HEK293 (cell line): ENCODE measurements around the gene ROR2.

Source experiments
- HOXD13 ChIP-seq: sonication (generic); formaldehyde crosslinking; IDR thresholded peaks from 2 replicates; pipeline ENCODE4 v1.8.0; 2022; ENCODE audit warnings: missing genetic modification reagents, borderline replicate concordance
- TCF7L2 ChIP-seq: IDR thresholded peaks from 2 replicates; pipeline ENCODE4 v1.6.1; 2011; ENCODE audit warnings: low read depth, mild to moderate bottlenecking, inconsistent platforms, low read length, moderate library complexity, borderline replicate concordance
- YY2 ChIP-seq: fragments of 450-650 bp; formaldehyde crosslinking; IDR thresholded peaks from 2 replicates; pipeline ENCODE4 v1.5.1; 2016; ENCODE audit warnings: missing biosample characterization, missing genetic modification characterization
- ZBTB48 ChIP-seq: fragments of 450-650 bp; formaldehyde crosslinking; IDR thresholded peaks from 2 replicates; pipeline ENCODE4 v1.5.1; 2016; ENCODE audit warnings: missing biosample characterization, missing genetic modification characterization
- ZNF138 ChIP-seq: fragments of 450-650 bp; formaldehyde crosslinking; IDR thresholded peaks from 2 replicates; pipeline ENCODE4 v1.5.1; 2016; ENCODE audit warnings: missing biosample characterization, missing genetic modification characterization, borderline replicate concordance
- ZNF214 ChIP-seq: fragments of 450-650 bp; formaldehyde crosslinking; IDR thresholded peaks from 2 replicates; pipeline ENCODE4 v1.5.1; 2017; ENCODE audit warnings: missing biosample characterization, mild to moderate bottlenecking, missing genetic modification characterization, borderline replicate concordance
- ZNF514 ChIP-seq: fragments of 450-650 bp; formaldehyde crosslinking; IDR thresholded peaks from 2 replicates; pipeline ENCODE4 v1.5.1; 2016; ENCODE audit warnings: missing biosample characterization, missing genetic modification characterization
- TF ChIP-seq, protein P1 (sequence below): fragments of 450-650 bp; formaldehyde crosslinking; IDR thresholded peaks from 2 replicates; pipeline ENCODE4 v1.5.1; 2016; ENCODE audit warnings: missing biosample characterization, missing genetic modification characterization
- TF ChIP-seq, protein P2 (sequence below): fragments of 450-650 bp; IDR thresholded peaks from 2 replicates; pipeline ENCODE4 v1.5.1; 2018; ENCODE audit warnings: missing biosample characterization, mild to moderate bottlenecking, missing genetic modification characterization
- TF ChIP-seq, protein P3 (sequence below): fragments of 450-650 bp; formaldehyde crosslinking; IDR thresholded peaks from 2 replicates; pipeline ENCODE4 v1.5.1; 2016; ENCODE audit warnings: missing biosample characterization, missing genetic modification characterization, low read depth
- TF ChIP-seq, protein P4 (sequence below): fragments of 450-650 bp; formaldehyde crosslinking; IDR thresholded peaks from 2 replicates; pipeline ENCODE4 v1.5.1; 2016; ENCODE audit warnings: missing biosample characterization, missing genetic modification characterization

DNA sequence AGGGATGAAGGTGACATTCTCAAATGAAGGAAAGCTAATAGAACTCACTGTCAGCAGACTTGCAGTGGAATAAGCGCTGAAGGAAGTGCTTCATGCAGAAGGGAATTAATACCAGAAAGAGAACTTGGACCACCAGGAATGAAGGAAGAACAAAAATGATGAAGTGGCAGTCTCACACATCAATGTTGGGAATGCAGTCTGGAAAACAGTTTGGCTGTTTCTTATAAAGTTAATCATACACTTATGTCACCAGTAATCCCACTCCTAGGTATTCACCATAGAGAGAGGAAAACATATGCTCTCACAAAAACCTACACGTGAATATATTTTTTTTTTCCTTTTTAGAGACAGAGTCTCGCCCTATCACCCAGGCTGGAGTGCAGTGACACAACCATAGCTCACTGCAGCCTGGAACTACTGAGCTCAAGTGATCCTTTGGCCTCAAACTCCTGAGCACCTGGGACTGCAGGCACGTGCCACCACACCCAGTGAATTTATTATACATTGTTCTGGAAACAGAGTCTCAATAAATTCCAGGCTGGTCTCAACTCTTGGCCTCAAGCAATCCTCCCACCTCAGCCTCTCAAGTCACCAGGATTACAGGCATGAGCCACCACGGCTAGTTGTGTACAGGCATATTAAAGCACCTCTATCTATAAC lies 81.2 kb downstream of the ROR2 start:
- TF ChIP-seq ZNF214 (tag by site-specific recombination) (no peak), HOXD13 (CRISPR knock-in tag) (no peak), ZNF138 (no peak), TCF7L2 (no peak), ZNF514 (no peak), ZBTB48 (tag by site-specific recombination) (no peak), YY2 (tag by site-specific recombination) (no peak)
- TF ChIP-seq, protein P1, sequence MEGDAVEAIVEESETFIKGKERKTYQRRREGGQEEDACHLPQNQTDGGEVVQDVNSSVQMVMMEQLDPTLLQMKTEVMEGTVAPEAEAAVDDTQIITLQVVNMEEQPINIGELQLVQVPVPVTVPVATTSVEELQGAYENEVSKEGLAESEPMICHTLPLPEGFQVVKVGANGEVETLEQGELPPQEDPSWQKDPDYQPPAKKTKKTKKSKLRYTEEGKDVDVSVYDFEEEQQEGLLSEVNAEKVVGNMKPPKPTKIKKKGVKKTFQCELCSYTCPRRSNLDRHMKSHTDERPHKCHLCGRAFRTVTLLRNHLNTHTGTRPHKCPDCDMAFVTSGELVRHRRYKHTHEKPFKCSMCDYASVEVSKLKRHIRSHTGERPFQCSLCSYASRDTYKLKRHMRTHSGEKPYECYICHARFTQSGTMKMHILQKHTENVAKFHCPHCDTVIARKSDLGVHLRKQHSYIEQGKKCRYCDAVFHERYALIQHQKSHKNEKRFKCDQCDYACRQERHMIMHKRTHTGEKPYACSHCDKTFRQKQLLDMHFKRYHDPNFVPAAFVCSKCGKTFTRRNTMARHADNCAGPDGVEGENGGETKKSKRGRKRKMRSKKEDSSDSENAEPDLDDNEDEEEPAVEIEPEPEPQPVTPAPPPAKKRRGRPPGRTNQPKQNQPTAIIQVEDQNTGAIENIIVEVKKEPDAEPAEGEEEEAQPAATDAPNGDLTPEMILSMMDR (tag by site-specific recombination): no peak
- TF ChIP-seq, protein P2, sequence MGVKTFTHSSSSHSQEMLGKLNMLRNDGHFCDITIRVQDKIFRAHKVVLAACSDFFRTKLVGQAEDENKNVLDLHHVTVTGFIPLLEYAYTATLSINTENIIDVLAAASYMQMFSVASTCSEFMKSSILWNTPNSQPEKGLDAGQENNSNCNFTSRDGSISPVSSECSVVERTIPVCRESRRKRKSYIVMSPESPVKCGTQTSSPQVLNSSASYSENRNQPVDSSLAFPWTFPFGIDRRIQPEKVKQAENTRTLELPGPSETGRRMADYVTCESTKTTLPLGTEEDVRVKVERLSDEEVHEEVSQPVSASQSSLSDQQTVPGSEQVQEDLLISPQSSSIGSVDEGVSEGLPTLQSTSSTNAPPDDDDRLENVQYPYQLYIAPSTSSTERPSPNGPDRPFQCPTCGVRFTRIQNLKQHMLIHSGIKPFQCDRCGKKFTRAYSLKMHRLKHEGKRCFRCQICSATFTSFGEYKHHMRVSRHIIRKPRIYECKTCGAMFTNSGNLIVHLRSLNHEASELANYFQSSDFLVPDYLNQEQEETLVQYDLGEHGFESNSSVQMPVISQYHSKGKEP (tag by site-specific recombination): no peak
- TF ChIP-seq, protein P3, sequence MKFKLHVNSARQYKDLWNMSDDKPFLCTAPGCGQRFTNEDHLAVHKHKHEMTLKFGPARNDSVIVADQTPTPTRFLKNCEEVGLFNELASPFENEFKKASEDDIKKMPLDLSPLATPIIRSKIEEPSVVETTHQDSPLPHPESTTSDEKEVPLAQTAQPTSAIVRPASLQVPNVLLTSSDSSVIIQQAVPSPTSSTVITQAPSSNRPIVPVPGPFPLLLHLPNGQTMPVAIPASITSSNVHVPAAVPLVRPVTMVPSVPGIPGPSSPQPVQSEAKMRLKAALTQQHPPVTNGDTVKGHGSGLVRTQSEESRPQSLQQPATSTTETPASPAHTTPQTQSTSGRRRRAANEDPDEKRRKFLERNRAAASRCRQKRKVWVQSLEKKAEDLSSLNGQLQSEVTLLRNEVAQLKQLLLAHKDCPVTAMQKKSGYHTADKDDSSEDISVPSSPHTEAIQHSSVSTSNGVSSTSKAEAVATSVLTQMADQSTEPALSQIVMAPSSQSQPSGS: no peak
- TF ChIP-seq, protein P4, sequence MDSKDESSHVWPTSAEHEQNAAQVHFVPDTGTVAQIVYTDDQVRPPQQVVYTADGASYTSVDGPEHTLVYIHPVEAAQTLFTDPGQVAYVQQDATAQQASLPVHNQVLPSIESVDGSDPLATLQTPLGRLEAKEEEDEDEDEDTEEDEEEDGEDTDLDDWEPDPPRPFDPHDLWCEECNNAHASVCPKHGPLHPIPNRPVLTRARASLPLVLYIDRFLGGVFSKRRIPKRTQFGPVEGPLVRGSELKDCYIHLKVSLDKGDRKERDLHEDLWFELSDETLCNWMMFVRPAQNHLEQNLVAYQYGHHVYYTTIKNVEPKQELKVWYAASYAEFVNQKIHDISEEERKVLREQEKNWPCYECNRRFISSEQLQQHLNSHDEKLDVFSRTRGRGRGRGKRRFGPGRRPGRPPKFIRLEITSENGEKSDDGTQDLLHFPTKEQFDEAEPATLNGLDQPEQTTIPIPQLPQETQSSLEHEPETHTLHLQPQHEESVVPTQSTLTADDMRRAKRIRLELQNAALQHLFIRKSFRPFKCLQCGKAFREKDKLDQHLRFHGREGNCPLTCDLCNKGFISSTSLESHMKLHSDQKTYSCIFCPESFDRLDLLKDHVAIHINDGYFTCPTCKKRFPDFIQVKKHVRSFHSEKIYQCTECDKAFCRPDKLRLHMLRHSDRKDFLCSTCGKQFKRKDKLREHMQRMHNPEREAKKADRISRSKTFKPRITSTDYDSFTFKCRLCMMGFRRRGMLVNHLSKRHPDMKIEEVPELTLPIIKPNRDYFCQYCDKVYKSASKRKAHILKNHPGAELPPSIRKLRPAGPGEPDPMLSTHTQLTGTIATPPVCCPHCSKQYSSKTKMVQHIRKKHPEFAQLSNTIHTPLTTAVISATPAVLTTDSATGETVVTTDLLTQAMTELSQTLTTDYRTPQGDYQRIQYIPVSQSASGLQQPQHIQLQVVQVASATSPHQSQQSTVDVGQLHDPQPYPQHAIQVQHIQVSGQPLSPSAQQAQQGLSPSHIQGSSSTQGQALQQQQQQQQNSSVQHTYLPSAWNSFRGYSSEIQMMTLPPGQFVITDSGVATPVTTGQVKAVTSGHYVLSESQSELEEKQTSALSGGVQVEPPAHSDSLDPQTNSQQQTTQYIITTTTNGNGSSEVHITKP: no peak
